ENCODE measurements around the gene PAAF1.
"Not testable (repeated sequence)": the region's sequence is repeated elsewhere in the genome, so short reads cannot be mapped to it uniquely, and the experiment has no call there.

PAAF1 gene

DNA sequence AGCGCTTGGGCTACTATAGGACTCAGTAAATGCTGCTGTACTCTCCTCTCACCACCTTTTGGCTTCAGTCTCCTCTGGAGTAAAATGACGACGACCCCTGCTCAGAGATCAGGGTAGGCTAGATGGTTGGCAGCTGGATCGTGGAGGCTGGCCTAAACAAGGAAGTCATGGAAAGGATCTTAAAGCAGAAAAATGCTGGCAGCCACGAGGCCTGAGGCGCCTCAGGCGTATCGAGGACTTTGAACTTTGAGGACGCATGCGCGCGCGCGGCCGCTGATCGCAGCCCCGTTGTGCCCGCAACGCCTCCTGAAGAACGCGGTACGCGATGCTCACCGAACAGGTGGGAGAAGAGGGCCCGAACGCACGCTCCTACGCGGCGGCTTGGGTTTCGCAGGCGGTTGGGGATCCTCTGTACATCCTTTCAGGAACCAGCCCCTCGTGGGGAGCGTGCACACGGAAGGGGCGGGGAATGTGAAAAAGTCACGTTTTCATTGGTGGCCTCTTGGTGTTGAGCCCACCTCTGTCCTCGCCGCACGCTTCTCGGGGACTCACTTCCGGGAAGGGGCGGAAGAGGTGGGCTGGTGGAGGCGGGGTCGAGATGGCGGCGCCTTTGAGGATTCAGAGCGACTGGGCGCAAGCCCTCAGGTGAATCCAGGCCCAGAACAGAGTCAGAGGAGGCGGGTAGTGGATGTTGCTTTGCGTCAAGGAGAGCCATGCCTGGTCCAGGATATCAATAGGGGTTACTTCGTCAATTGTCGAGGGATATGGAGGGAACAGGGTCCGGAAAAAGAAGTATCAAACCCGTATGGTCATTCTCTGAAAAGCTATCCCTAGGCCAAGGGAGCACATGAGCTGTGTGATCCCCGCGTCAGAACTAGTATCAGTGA lies at the start of gene PAAF1, which contains the start of gene COA4:
TSS of gene PAAF1 (plus strand) at position 576 of the 887 bp plus-strand sequence. CDS start at position 599, 23 bp downstream.
TSS of gene COA4 (minus strand) at position 423 of the 887 bp plus-strand sequence. CDS start 3,468 bp downstream, outside the sequence.
- peak; percentile 88 to 93 (median 88) for DNase-seq (ENCODE audit: low read depth in 3 of 3)

DNA sequence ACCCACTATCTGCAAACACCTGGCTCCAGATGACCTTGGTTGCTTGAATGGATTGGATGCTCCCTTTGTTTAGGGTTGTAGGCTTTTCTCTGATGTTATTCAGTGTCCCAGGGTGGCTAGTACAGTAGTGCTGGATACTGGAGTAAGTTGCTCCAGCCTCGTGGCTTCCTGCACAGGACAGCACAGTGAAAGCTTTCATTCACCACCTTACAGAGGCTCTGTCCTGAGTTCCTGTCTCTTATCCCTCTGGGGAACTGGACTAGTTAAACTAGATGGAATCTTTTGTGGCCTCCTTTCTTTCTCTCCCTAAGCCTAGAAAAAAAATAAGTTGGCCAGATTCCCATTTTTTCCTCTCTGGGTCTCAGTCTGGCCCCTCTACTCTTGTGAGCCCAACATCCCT lies 46.5 kb upstream of the PAAF1 start:
- no peak for DNase-seq (ENCODE audit: low read depth in 3 of 3)

DNA sequence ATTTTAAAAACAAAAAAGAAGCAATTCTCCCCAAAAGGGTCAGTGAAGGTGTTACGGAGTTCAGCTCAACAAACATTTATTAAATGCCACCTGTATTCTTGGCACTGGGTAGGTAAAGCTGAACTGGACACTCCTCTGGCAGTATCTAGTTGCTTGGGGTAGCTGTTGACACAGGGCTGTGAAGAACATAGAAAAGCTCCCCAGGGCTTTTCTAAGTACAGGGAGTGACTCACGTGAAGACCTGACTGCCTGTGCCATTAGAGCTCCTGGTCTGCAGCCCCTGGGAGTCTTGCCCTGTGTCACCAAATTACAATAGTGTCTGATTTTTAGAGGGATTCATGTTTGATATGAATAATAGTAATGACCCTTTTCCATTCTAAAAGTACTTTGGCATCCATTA lies 43.7 kb upstream of the PAAF1 start:
- no peak for DNase-seq (ENCODE audit: low read depth in 3 of 3)

DNA sequence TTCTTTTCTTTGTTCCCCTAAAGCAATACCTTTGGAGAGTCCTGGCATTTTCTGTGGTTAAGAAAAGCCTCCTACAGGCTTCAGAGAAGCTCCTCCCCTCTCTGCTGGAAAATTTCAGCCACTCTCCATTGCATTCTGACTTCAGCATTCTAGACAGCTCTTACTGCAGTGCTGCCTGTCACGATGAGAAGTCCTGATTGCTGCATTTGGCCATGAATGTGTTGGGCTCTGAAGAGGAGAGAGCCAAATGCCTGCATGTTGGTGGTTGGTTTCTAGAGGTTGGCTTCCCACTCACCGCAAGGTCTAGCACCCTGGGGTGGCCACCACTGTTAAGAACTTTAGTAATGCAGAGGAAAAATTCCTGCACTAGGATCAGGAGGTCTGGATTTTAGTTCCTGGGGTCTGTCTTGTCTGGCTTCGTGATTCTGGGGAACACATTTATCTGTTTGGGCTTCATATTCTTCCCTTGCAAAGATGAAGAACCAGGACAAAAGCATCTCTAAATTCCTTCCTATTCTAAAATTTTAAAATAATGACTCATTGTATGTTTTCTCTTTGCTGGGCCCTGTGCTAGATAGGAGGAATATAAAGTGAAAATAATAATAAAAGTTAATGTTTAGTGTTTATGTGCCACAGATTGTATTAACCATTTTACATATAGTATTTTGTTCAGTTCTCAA lies 38.2 kb upstream of the PAAF1 start:
- DNase-seq (ENCODE audit: low read depth in 3 of 3), result no peak

DNA sequence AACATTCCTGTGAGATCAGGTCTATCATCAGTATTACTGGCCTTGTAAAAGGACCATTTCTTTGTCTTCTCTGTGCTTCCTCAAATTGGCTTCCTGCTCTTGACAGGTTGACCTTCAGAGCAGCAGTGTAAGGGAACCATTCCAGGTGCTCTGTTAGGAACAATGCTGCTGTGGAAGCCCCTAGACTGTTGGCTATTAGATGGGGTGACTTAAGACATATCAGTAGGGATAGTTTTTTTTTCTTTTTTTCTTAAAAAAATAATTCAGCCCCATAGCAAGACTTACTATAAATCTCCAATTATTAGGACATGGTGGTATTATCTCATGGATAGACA lies 37.7 kb upstream of the PAAF1 start:
- DNase-seq (ENCODE audit: low read depth in 3 of 3), result no peak

GRCh38 chr11:73851046-73851764 lies 25.6 kb upstream of the PAAF1 start:
- no peak for DNase-seq (ENCODE audit: low read depth in 3 of 3)

- no peak for DNase-seq (ENCODE audit: low read depth in 3 of 3)
Measured at GRCh38 chr11:73852049-73852448, 24.8 kb upstream of the PAAF1 start.

GRCh38 chr11:73854680-73855079 lies 22.1 kb upstream of the PAAF1 start:
- DNase-seq (ENCODE audit: low read depth in 3 of 3), result no peak

- no peak for DNase-seq (ENCODE audit: low read depth in 3 of 3)
Measured at GRCh38 chr11:73856031-73856567, 20.7 kb upstream of the PAAF1 start.

DNA sequence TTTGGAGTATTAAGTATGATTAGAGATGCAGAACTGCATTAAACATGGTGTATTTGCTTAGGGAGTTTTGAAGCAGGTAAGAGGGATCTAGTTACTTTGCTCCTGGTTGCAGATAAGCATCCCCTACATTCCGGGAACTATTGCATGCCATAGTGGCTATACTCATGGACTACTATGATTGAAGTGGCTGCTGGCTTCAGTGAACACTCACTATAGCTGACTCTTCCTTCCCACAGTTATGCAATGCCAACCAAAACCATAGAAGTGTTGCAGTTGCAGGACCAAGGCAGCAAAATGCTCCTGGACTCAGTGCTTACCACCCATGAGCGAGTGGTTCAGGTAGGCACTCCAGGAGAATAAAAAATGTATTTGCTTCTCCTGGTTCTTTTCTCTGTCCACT lies 17.1 kb upstream of the PAAF1 start:
- no peak for DNase-seq (ENCODE audit: low read depth in 3 of 3)

- DNase-seq (ENCODE audit: low read depth in 3 of 3), result no peak
Measured at GRCh38 chr11:73860202-73860601, 16.6 kb upstream of the PAAF1 start.

DNA sequence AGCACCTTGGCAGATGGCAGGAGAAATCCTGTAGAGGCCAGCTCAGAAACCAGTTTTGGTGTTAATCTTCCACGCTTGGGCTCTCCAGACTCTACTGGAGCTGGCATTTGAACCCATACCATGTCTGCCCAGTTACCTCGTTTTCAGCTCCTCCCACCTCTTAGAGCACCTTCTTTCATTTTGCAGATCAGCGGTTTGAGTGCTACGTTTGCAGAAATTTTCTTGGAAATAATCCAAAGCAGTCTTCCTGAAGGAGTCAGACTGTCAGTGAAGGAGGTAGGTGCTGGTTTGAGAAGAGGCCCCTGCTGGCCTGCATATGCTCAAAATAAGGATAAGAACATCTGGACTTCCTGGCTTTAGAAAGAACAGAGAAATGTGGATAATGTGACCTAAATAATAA lies 13.8 kb upstream of the PAAF1 start:
- no peak for DNase-seq (ENCODE audit: low read depth in 3 of 3)

GRCh38 chr11:73866095-73866579 lies 10.7 kb upstream of the PAAF1 start:
- DNase-seq (ENCODE audit: low read depth in 3 of 3), result no peak

DNA sequence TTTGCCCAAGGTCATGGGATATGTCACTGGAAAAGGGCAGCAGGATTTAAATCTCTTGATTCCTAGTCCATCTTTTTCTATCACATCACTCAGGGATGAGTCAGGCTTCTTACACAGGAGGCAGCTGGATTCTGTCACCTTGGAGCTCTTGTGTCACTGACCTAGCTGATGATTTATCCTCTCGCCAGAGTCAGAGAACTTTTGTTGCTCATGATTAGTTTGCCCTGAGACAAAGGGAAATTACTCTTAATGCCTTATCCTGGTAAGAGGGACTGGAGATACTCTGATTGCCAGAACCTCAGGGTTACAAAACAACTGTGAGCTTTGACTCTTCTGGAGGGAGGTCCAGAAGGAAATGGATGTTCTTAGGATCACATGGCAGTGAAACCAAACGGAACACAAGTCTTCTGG lies 10.2 kb upstream of the PAAF1 start:
- no peak for DNase-seq (ENCODE audit: low read depth in 3 of 3)

DNA sequence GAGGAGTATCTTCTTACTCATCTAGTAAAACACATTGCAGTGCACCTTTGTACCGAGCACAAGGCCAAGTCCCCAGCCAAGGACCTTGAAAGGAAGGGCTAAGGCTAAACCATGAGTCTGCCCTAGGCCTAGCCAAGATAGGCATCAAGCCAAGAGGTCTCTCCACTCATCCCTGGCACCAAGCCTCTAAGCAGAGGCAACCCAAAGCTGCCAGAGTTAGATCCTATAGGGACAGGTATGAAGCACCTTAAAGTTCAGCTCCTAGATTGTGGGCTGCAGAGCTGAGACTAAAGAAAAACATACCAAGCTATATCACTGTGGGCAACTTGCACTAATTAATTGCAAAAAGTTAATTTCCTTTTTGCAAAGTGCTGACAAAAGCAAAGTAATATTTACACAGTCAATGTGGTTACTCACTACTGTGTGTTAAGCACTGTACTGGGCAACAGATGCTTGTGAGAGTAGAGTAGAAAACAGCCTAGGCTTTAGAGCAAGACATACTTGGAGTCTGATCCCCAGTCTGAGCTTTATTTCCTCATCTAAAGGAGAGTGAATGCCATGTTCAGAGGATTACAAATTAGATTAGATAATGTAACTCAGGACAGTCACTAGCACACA lies 7.4 kb upstream of the PAAF1 start:
- no peak for DNase-seq (ENCODE audit: low read depth in 3 of 3)

DNA sequence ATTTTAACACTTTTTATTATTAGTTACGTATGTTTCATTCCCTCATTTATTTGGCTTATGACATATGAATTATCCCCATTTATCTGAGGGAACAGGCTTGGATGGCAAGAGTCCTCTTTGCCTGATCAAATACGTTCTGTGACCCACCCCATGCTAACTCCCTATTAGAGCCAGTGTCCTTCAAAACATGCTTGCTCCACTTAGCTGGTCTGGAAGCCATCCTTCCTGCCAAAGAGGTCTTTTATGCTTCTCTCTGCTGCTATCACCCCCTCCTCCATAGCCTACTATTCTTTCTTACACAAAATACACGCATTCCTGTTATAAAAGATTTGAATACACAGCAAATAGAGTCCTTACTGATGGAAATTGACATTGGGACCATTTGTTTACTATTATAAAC lies 6.5 kb upstream of the PAAF1 start:
- no peak for DNase-seq (ENCODE audit: low read depth in 3 of 3)

DNA sequence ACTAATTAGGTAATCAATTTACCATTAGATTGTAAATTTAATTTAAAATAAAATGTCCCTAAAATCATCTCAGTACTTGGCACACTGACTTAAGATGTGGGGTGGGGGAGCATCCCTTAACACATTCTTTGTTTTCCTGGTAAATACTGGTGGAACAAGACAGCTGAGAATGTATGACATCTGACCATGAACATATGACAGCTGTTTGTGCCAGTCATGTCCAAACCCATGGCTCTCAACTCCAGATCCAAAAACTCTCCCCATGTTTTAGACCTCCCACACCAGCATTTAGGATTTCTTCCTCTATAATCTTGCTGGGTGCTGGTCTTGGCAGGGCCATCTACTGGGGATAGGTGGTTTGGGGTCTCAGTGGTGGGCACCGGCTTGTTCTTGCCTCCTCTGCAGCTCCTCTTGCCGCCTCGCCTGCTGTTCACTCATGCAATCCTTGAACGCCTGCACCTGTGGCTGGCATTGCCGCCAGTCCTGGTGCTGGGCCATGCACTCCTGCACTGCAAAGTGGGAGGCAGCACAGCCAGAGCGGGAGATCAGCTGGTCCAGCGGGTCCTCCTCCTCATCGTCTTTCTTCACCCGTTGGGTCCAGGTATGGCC lies 3.9 kb upstream of the PAAF1 start:
- DNase-seq (ENCODE audit: low read depth in 3 of 3), result no peak

- DNase-seq (ENCODE audit: low read depth in 3 of 3), result no peak
Measured at GRCh38 chr11:73875380-73875779, 1.4 kb upstream of the PAAF1 start.

- DNase-seq (ENCODE audit: low read depth in 3 of 3), result no peak
Measured at GRCh38 chr11:73875840-73876239, 959 bp upstream of the PAAF1 start.

GRCh38 chr11:73878771-73879170 lies 2.0 kb downstream of the PAAF1 start:
- DNase-seq (ENCODE audit: low read depth in 3 of 3), result no peak

DNA sequence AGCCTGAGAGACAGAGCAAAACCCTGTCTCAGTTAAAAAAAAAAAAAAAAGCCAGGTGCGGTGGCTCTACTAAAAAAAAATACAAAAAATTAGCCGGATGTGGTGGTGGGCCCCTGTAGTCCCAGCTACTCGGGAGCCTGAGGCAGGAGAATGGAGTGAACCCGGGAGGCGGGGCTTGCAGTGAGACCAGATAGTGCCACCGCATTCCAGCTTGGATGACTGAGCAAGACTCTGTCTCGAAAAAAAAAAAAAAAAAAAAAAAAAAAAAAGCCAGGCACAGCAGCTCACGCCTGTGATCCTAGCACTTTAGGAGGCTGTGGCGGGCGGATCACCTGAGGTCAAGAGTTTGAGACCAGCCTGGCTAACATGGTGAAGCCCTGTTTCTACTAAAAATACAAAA lies 3.6 kb downstream of the PAAF1 start:
- not testable (repeated sequence) for DNase-seq (ENCODE audit: low read depth in 3 of 3)

Data from stimulated activated CD4-positive, alpha-beta T cell treated with anti-CD3 and anti-CD28 coated beads, TNF-alpha, amount 100 ng/mL, for 24 hours (primary cell).